H1 (cell line): ENCODE data around the gene TSNAXIP1. TPM values are rescaled to one million over a fixed set of nuclear protein-coding genes. Genes with fewer than 3 reads are reported as not detected.

Experiments
- ATF2 ChIP-seq: IDR thresholded peaks from 2 replicates; pipeline ENCODE4 v1.6.1; 2012; ENCODE audit warnings: low read length, inconsistent platforms
- BRCA1 ChIP-seq: IDR thresholded peaks from 2 replicates; pipeline ENCODE4 v1.6.1; 2012; ENCODE audit warnings: low read depth, low read length, improper control_type of control experiment
- CBX5 ChIP-seq: fragments of 300-800, 300-1000 bp; sonication (generic); IDR thresholded peaks from 2 replicates; pipeline ENCODE4 v1.7.1; 2016; ENCODE audit warnings: antibody characterized with exemption, low read length, low read depth
- CHD7 ChIP-seq: fragments of 300-600 bp; sonication (generic); IDR thresholded peaks from 2 replicates; pipeline ENCODE4 v1.7.1; 2012; ENCODE audit warnings: low read length, moderate library complexity, mild to moderate bottlenecking, inconsistent platforms; ENCODE audit not compliant: insufficient replicate concordance
- FOSL1 ChIP-seq: IDR thresholded peaks from 2 replicates; pipeline ENCODE4 v1.6.1; 2011; ENCODE audit warnings: mild to moderate bottlenecking, low read depth, low read length, moderate library complexity; ENCODE audit not compliant: insufficient read depth
- PHF8 ChIP-seq: fragments of 200-600 bp; sonication (generic); conservative IDR thresholded peaks from 2 replicates; pipeline ENCODE4 v1.7.1; 2012; ENCODE audit warnings: low read depth, mild to moderate bottlenecking, inconsistent platforms, low read length, moderate library complexity
- POU5F1 ChIP-seq: IDR thresholded peaks from 2 replicates; pipeline ENCODE4 v1.6.1; 2011; ENCODE audit warnings: low read depth, mild to moderate bottlenecking, low read length, moderate library complexity
- TEAD4 ChIP-seq: IDR thresholded peaks from 2 replicates; pipeline ENCODE4 v1.6.1; 2012; ENCODE audit warnings: low read depth, low read length, inconsistent platforms, mixed read lengths
- polyA plus RNA-seq, 7 experiments: library from polyadenylated mRNA; depleted of rRNA in 3 of 7; stranded (reverse) in 5 of 7; unstranded in 2 of 7; fragments of >200 nt in 5 of 7; fragments of 200-250 nt in 2 of 7; gene quantifications; 1 replicate in 5 of 7; 2 replicates in 1 of 7; 4 replicates in 1 of 7; pipeline versions ENCODE4 v1.2.1 to v1.2.3, GENCODE V29; 2011 to 2013; ENCODE audit warnings: missing spikeins in 2 of 7, mixed read lengths in 2 of 7
- total RNA-seq: library from RNA; stranded (reverse); fragmentation: NEBNext Ultra II Directional; extraction: Animal tissue kit (Norgen Biotek cat#: 25700); gene quantifications from 2 replicates; pipeline ENCODE4 v1.2.1, GENCODE V29; 2021

The TSNAXIP1 gene
- total and polyA plus RNA-seq, 2 of the 8 experiments (the other 6 are each of a cell fraction or from before 2014, with no cell fraction given), result 0.37 to 0.94 TPM

- TF ChIP-seq CHD7 (no peak), ATF2 (no peak), FOSL1 (no peak), POU5F1 (no peak), BRCA1 (no peak), CBX5 (no peak), PHF8 (no peak), TEAD4 (no peak)
Measured at GRCh38 chr16:67862623-67863583, 56.2 kb downstream of the TSNAXIP1 start (continued).
